Kidney (tissue), 14 donors: ENCODE results near the gene STXBP2. TPM values are rescaled to one million over a fixed set of nuclear protein-coding genes. Genes with fewer than 3 reads are reported as not detected.

Experiments
- DNase-seq, 5 donors: peaks; one replicate each; pipeline ENCODE4 v3.0.0-alpha.2; 2013 to 2020
- FAIRE-seq: peaks from 2 replicates; lab custom pipeline; 2012; peaks lifted over from hg19 to GRCh38; lab: Jason Lieb, UNC
- H3K27ac ChIP-seq, 2 donors: one replicate each; pipeline ENCODE4 v1.7.0; 2013; ENCODE audit warnings: low read depth in 2 of 2, low read length in 2 of 2, inconsistent platforms in 1 of 2
- H3K27me3 ChIP-seq: one replicate; pipeline ENCODE4 v1.7.1; 2013; ENCODE audit warnings: low read length, inconsistent platforms; ENCODE audit not compliant: control insufficient read depth, insufficient read depth
- H3K36me3 ChIP-seq, 3 donors: one replicate each; pipeline versions ENCODE4 v1.7.0 to v1.7.1; 2013; ENCODE audit warnings: low read length in 3 of 3, control low read depth in 1 of 3, inconsistent platforms in 1 of 3; ENCODE audit not compliant: insufficient read depth in 3 of 3, control insufficient read depth in 2 of 3
- H3K4me1 ChIP-seq, 3 donors: one replicate each; pipeline versions ENCODE4 v1.7.0 to v1.7.1; 2013; ENCODE audit warnings: low read length in 3 of 3, inconsistent platforms in 1 of 3, low read depth in 1 of 3; ENCODE audit not compliant: control insufficient read depth in 2 of 3, insufficient read depth in 2 of 3
- H3K4me3 ChIP-seq, 3 donors: one replicate each; pipeline versions ENCODE4 v1.7.0 to v1.8.1; 2013; ENCODE audit warnings: low read length in 3 of 3, control low read depth in 1 of 3, inconsistent platforms in 1 of 3
- H3K9ac ChIP-seq, 3 donors: one replicate each; pipeline versions ENCODE4 v1.7.0 to v1.7.1; 2013; ENCODE audit warnings: low read length in 3 of 3, control low read depth in 1 of 3, inconsistent platforms in 1 of 3
- H3K9me3 ChIP-seq, 3 donors: one replicate each; pipeline versions ENCODE4 v1.7.0 to v1.7.1; 2013; ENCODE audit warnings: low read length in 3 of 3, control low read depth in 1 of 3, inconsistent platforms in 1 of 3; ENCODE audit not compliant: control insufficient read depth in 2 of 3, insufficient read depth in 1 of 3
- intact Hi-C: fragments of 100-400 bp; cut with DNase I; formaldehyde crosslinking; loops from one replicate; pipeline ENCODE4 v1.11.1; 2022
- polyA plus RNA-seq: library from polyadenylated mRNA; stranded (reverse); fragments of 350-450 nt; fragmentation: Illumina TruSeq; extraction: RNeasy Lipid Tissue Mini Kit (QIAGEN cat#74804); gene quantifications from one replicate; pipeline ENCODE4 v1.2.3, GENCODE V29; 2014; ENCODE audit warnings: low read depth, low replicate concordance; ENCODE audit not compliant: insufficient read depth
- total RNA-seq: library from RNA; stranded (reverse); fragmentation: NEBNext Ultra II Directional; extraction: Animal tissue kit (Norgen Biotek cat#: 25700); gene quantifications from one replicate; pipeline ENCODE4 v1.2.1, GENCODE V29; 2021
- TF ChIP-seq, protein P1 (sequence below): IDR thresholded peaks from 3 replicates; pipeline ENCODE4 v1.5.1; 2012; ENCODE audit warnings: mild to moderate bottlenecking, moderate library complexity, borderline replicate concordance; ENCODE audit not compliant: insufficient read depth; ENCODE audit errors: extremely low read depth
- donor health status: control.
- donor health status: control.
- donor health status: control.
- donor health status: control.
- donor health status: control.
- donor health status: DM: yes; HTN: yes; CAD: no.
- donor health status: Normal renal cell carcinoma (clear cell type).

Gene STXBP2
- total and polyA plus RNA-seq, 2 donors from 2014 or later = 74.8 to 136 TPM

DNA sequence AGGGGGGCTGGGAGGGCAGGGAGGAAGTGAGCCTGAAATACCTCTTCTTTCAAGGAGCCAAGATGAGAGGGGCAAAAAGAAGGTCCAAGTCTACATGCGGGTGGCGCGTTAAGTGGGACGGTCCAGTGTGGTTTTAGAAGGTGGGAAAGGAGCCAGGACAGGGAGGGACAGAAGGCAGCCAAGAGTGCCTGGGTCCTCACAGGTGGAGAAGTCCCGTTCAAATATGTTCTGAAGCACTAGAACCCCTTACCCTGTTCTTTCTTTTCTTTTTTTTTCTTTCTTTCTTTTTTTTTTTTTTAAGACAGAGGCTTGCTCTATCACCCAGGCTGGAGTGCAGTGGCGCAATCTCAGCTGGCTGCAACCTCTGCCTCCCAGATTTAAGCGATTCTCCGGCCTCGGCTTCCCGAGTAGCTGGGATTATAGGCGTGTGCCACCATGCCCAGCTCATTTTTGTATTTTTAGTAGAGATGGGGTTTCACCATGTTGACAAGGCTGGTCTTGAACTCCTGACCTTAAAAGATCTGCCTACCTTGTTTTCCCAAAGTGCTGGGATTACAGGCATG, 33.9 kb upstream of the STXBP2 start:
- intact Hi-C loops = no loop called here

GRCh38 chr19:7603919-7604318, 33.0 kb upstream of the STXBP2 start:
- Histone ChIP-seq H3K9ac (no peak overlapping the region), H3K36me3 (peaks cover 0 to 3% (median 0%) of the 10 kb centered on the region in 3 donors), H3K4me3 (no peak overlapping the region), H3K27me3 (no peaks in the 10 kb centered on the region), H3K27ac (no peak overlapping the region), H3K9me3 (no peaks in the 10 kb centered on the region), H3K4me1 (no peaks in the 10 kb centered on the region)
- no peak for FAIRE-seq
- DNase-seq = no peak
- TF ChIP-seq, protein P1, sequence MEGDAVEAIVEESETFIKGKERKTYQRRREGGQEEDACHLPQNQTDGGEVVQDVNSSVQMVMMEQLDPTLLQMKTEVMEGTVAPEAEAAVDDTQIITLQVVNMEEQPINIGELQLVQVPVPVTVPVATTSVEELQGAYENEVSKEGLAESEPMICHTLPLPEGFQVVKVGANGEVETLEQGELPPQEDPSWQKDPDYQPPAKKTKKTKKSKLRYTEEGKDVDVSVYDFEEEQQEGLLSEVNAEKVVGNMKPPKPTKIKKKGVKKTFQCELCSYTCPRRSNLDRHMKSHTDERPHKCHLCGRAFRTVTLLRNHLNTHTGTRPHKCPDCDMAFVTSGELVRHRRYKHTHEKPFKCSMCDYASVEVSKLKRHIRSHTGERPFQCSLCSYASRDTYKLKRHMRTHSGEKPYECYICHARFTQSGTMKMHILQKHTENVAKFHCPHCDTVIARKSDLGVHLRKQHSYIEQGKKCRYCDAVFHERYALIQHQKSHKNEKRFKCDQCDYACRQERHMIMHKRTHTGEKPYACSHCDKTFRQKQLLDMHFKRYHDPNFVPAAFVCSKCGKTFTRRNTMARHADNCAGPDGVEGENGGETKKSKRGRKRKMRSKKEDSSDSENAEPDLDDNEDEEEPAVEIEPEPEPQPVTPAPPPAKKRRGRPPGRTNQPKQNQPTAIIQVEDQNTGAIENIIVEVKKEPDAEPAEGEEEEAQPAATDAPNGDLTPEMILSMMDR = no peak
- intact Hi-C loops = no loop called here

More for the DNA sequence above, 33.9 kb upstream of the STXBP2 start:
- TF ChIP-seq, protein P1 = no peak
- no peaks in the 10 kb centered on the region for H3K4me1 ChIP-seq
- DNase-seq = no peak
- no peak overlapping the region for H3K9ac ChIP-seq
- no peaks in the 10 kb centered on the region for H3K9me3 ChIP-seq
- no peaks in the 10 kb centered on the region for H3K36me3 ChIP-seq
- H3K27ac ChIP-seq = no peak overlapping the region
- H3K4me3 ChIP-seq = no peak overlapping the region
- no peaks in the 10 kb centered on the region for H3K27me3 ChIP-seq
- FAIRE-seq = no peak

DNA sequence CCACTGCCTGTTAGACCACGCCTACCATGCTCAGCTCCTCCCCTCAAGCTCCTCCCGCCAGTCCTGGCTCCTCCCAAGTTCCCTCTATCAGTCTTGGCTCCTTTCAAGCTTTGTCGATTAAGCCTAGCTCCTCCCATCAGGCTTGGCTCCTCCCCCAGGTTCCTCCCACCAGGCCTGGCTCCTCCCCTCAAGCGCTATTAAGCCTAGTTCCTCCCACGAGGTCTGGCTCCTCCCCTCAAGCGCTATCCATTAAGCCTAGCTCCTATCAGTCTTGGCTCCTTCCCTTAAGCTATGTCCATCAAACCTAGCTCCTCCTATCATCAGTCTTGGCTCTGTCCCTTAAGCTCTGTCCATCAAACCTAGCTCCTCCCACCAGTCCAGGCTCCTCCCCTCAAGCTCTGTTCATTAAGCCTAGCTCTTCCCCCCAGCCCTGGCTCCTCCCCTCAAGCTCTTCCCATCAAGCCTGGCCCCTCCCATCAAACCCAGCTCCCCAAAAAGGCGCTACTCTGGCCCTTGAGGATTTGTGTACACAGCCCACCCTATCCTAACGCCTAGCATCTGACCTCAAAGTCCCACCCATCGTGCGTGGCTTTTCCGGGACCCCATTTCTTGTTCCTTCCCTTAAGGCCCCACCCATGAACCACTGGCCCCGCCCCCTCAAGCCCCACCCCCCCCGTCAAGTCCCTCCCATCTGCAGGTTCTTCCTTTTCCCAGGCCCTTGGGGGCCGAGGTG, 31.3 kb upstream of the STXBP2 start:
- DNase-seq (no peak), FAIRE-seq (no peak)
- H3K27me3 ChIP-seq = no peaks in the 10 kb centered on the region
- TF ChIP-seq, protein P1 = no peak
- H3K36me3 ChIP-seq = peaks cover 0 to 3% (median 0%) of the 10 kb centered on the region in 3 donors
- no peaks in the 10 kb centered on the region for H3K9me3 ChIP-seq
- no peaks in the 10 kb centered on the region for H3K4me1 ChIP-seq
- no peak overlapping the region for H3K27ac ChIP-seq
- H3K9ac ChIP-seq = no peak overlapping the region
- H3K4me3 ChIP-seq = no peak overlapping the region
- intact Hi-C loops = no loop called here
